ENCODE data around the gene TPO. TPM values are rescaled to one million over a fixed set of nuclear protein-coding genes. Genes with fewer than 3 reads are reported as not detected.

The TPO gene
- total and polyA plus RNA-seq, 2 experiments from 2014 or later = 0.37 TPM; not detected in 1

GRCh38 chr2:1557467-1557820 is 144.2 kb downstream of the TPO start:
- no peak overlapping the region for H3K4me2 ChIP-seq
- no peak for TF ChIP-seq EZH2 (IDR thresholded peaks at IDR 0.05; ENCODE audit: borderline replicate concordance)
- no peak for TF ChIP-seq CTCF (IDR thresholded peaks at IDR 0.05; ENCODE audit: poor library complexity)
- TF ChIP-seq EZH2phosphoT487 (IDR thresholded peaks at IDR 0.05; ENCODE audit: low read depth, severe bottlenecking, unreplicated experiment) = no peak
- H3K36me3 ChIP-seq (replicated peaks; ENCODE audit: insufficient read depth, low read depth) = no peaks in the 10 kb centered on the region
- WGBS (ENCODE audit: low lambda C conversion rate, missing lambda C conversion rate) = 80% methylated on average over 11 of the region's 11 CpGs
- no peak overlapping the region for H2AFZ ChIP-seq
- no peak overlapping the region for H3K27ac ChIP-seq
- H3K9me2 ChIP-seq (replicated peaks; ENCODE audit: insufficient read depth) = no peaks in the 10 kb centered on the region
- no peaks in the 10 kb centered on the region for H3K27me3 ChIP-seq
- peaks cover 7% of the 10 kb centered on the region for H3K4me1 ChIP-seq (ENCODE audit: insufficient read depth)
- no peaks in the 10 kb centered on the region for H3K9me3 ChIP-seq (ENCODE audit: low read depth)
- H4K20me1 ChIP-seq (ENCODE audit: insufficient read depth, poor library complexity, severe bottlenecking) = no peaks in the 10 kb centered on the region
- H3K79me2 ChIP-seq = no peaks in the 10 kb centered on the region
- no peak for DNase-seq (ENCODE audit: low spot score)
- no peak overlapping the region for H3K4me3 ChIP-seq

- 94% methylated on average over 15 of the region's 15 CpGs for WGBS (ENCODE audit: low lambda C conversion rate, missing lambda C conversion rate)
- no peak overlapping the region for H3K27ac ChIP-seq
- TF ChIP-seq EZH2phosphoT487 (IDR thresholded peaks at IDR 0.05; ENCODE audit: low read depth, severe bottlenecking, unreplicated experiment) (no peak), EZH2 (IDR thresholded peaks at IDR 0.05; ENCODE audit: borderline replicate concordance) (no peak), CTCF (IDR thresholded peaks at IDR 0.05; ENCODE audit: poor library complexity) (no peak)
These were observed 146.4 kb downstream of the TPO start for GRCh38 chr2:1559589-1560175.

GRCh38 chr2:1561259-1561658 is 148.0 kb downstream of the TPO start:
- H3K9me2 ChIP-seq (replicated peaks; ENCODE audit: insufficient read depth) = no peaks in the 10 kb centered on the region
- no peaks in the 10 kb centered on the region for H3K79me2 ChIP-seq
- H3K4me1 ChIP-seq (ENCODE audit: insufficient read depth) = no peaks in the 10 kb centered on the region
- TF ChIP-seq EZH2phosphoT487 (IDR thresholded peaks at IDR 0.05; ENCODE audit: low read depth, severe bottlenecking, unreplicated experiment) (no peak), CTCF (IDR thresholded peaks at IDR 0.05; ENCODE audit: poor library complexity) (no peak), EZH2 (IDR thresholded peaks at IDR 0.05; ENCODE audit: borderline replicate concordance) (no peak)
- no peak overlapping the region for H2AFZ ChIP-seq
- no peak for DNase-seq (ENCODE audit: low spot score)
- H3K4me2 ChIP-seq = no peak overlapping the region
- H3K36me3 ChIP-seq (replicated peaks; ENCODE audit: insufficient read depth, low read depth) = no peaks in the 10 kb centered on the region
- no peaks in the 10 kb centered on the region for H3K9me3 ChIP-seq (ENCODE audit: low read depth)
- WGBS (ENCODE audit: low lambda C conversion rate, missing lambda C conversion rate) = 85% methylated on average over 14 of the region's 14 CpGs
- no peaks in the 10 kb centered on the region for H3K27me3 ChIP-seq
- H4K20me1 ChIP-seq (ENCODE audit: insufficient read depth, poor library complexity, severe bottlenecking) = no peaks in the 10 kb centered on the region
- no peak overlapping the region for H3K4me3 ChIP-seq
- no peak overlapping the region for H3K27ac ChIP-seq

More at GRCh38 chr2:1559589-1560175, 146.4 kb downstream of the TPO start:
- no peaks in the 10 kb centered on the region for H4K20me1 ChIP-seq (ENCODE audit: insufficient read depth, poor library complexity, severe bottlenecking)
- H2AFZ ChIP-seq = no peak overlapping the region
- no peaks in the 10 kb centered on the region for H3K9me3 ChIP-seq (ENCODE audit: low read depth)
- DNase-seq (ENCODE audit: low spot score) = no peak
- no peaks in the 10 kb centered on the region for H3K9me2 ChIP-seq (replicated peaks; ENCODE audit: insufficient read depth)
- no peak overlapping the region for H3K4me2 ChIP-seq
- no peak overlapping the region for H3K4me3 ChIP-seq
- no peaks in the 10 kb centered on the region for H3K79me2 ChIP-seq
- no peaks in the 10 kb centered on the region for H3K4me1 ChIP-seq (ENCODE audit: insufficient read depth)
- H3K36me3 ChIP-seq (replicated peaks; ENCODE audit: insufficient read depth, low read depth) = no peaks in the 10 kb centered on the region
- H3K27me3 ChIP-seq = no peaks in the 10 kb centered on the region

Data from hepatocyte (in vitro differentiated cells).